WERI-Rb-1 (cell line): ENCODE results near the gene LCE2D.
"Not testable (repeated sequence)": the region's sequence is repeated elsewhere in the genome, so short reads cannot be mapped to it uniquely, and the experiment has no call there.

Experiments
- DNase-seq: peaks from one replicate; pipeline ENCODE4 v3.0.0-alpha.2; 2020
- H3K27ac ChIP-seq: fragments of 250-450 bp; sonication (Bioruptor Pico); 2 replicates; pipeline ENCODE4 v1.5.1; 2020; ENCODE audit warnings: mild to moderate bottlenecking, moderate library complexity
- H3K27me3 ChIP-seq: fragments of 250-450 bp; sonication (Bioruptor Pico); 2 replicates; pipeline ENCODE4 v1.5.1; 2021; ENCODE audit warnings: mild to moderate bottlenecking, low read depth, moderate library complexity; ENCODE audit not compliant: insufficient read depth, severe bottlenecking
- H3K36me3 ChIP-seq: fragments of 250-450 bp; sonication (Bioruptor Pico); 2 replicates; pipeline ENCODE4 v1.5.1; 2020; ENCODE audit warnings: mild to moderate bottlenecking, moderate library complexity
- H3K4me3 ChIP-seq: 2 replicates; pipeline ENCODE4 v1.5.1; 2011; ENCODE audit warnings: low read depth, mild to moderate bottlenecking, control low read depth, low read length
- H3K9me3 ChIP-seq: fragments of 250-450 bp; sonication (Bioruptor Pico); 2 replicates; pipeline ENCODE4 v1.5.1; 2021; ENCODE audit warnings: mild to moderate bottlenecking, moderate library complexity; ENCODE audit not compliant: severe bottlenecking
- TF ChIP-seq, protein P1 (sequence below): IDR thresholded peaks from 2 replicates; pipeline ENCODE4 v1.5.1; 2011; ENCODE audit warnings: low read depth, mild to moderate bottlenecking, control low read depth, inconsistent platforms, low read length

LCE2D gene

DNA sequence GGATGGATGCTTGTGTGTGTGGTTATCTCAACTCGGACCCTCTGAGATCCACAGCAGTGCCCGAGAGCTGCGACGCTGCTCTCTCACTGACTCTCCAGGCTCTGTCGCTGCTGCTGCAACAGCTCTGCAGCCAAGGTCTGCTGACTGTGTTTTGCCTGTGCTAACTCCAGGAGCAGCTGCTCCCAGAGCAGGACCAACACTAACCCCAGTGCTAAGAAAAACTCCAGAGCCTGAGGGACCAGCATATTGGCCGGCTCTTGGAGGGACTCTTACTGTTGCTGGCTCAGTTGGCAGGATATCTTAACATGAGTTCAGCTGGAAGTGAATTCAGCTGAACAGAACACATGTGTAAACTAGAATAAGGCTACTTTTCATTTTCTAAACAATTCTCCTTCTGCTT is 16.3 kb downstream of the LCE2D start:
- peaks cover 95% of the 10 kb centered on the region for H3K27me3 ChIP-seq
- peaks cover 6% of the 10 kb centered on the region for H3K9me3 ChIP-seq
- no peak overlapping the region for H3K4me3 ChIP-seq
- H3K27ac ChIP-seq: no peak overlapping the region
- TF ChIP-seq, protein P1, sequence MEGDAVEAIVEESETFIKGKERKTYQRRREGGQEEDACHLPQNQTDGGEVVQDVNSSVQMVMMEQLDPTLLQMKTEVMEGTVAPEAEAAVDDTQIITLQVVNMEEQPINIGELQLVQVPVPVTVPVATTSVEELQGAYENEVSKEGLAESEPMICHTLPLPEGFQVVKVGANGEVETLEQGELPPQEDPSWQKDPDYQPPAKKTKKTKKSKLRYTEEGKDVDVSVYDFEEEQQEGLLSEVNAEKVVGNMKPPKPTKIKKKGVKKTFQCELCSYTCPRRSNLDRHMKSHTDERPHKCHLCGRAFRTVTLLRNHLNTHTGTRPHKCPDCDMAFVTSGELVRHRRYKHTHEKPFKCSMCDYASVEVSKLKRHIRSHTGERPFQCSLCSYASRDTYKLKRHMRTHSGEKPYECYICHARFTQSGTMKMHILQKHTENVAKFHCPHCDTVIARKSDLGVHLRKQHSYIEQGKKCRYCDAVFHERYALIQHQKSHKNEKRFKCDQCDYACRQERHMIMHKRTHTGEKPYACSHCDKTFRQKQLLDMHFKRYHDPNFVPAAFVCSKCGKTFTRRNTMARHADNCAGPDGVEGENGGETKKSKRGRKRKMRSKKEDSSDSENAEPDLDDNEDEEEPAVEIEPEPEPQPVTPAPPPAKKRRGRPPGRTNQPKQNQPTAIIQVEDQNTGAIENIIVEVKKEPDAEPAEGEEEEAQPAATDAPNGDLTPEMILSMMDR: no peak
- H3K36me3 ChIP-seq: no peaks in the 10 kb centered on the region
- DNase-seq: no peak

- DNase-seq: no peak
- H3K9me3 ChIP-seq: peaks cover 6% of the 10 kb centered on the region
- H3K36me3 ChIP-seq: no peaks in the 10 kb centered on the region
- peaks cover 96% of the 10 kb centered on the region for H3K27me3 ChIP-seq
- H3K27ac ChIP-seq: no peak overlapping the region
- no peak overlapping the region for H3K4me3 ChIP-seq
- TF ChIP-seq, protein P1: no peak
Measured at GRCh38 chr1:152681616-152682015, 18.4 kb downstream of the LCE2D start.

- Histone ChIP-seq H3K9me3 (peaks cover 3% of the 10 kb centered on the region), H3K27ac (no peak overlapping the region), H3K27me3 (peaks cover 95% of the 10 kb centered on the region), H3K36me3 (no peaks in the 10 kb centered on the region), H3K4me3 (no peak overlapping the region)
- no peak for DNase-seq
- TF ChIP-seq, protein P1: no peak
Measured at GRCh38 chr1:152683846-152684245, 20.7 kb downstream of the LCE2D start.

GRCh38 chr1:152685823-152686222 is 22.6 kb downstream of the LCE2D start, which contains the start of gene LCE2B:
TSS of gene LCE2B (plus strand) at chr1:152686123. CDS start at chr1:152686844, 721 bp downstream.
- not testable (repeated sequence) for H3K27ac ChIP-seq, DNase-seq, H3K36me3 ChIP-seq, H3K4me3 ChIP-seq, H3K9me3 ChIP-seq
- H3K27me3 ChIP-seq: peaks cover 92% of the 10 kb centered on the region

- TF ChIP-seq, protein P1: no peak
- Histone ChIP-seq H3K4me3 (no peak within 1 kb of the TSS), H3K27me3 (peaks cover 86% of the 10 kb centered on the region), H3K9me3 (no peaks in the 10 kb centered on the region), H3K27ac (no peak within 1 kb of the TSS), H3K36me3 (no peaks in the 10 kb centered on the region)
- DNase-seq: no peak
Measured at GRCh38 chr1:152697701-152698600, 34.8 kb downstream of the LCE2D start, which contains the start of gene LCE2A. TSS of gene LCE2A (plus strand) at chr1:152698345. CDS start at chr1:152698902, 557 bp downstream.

GRCh38 chr1:152699746-152700145 is 36.6 kb downstream of the LCE2D start:
- Histone ChIP-seq H3K27ac (no peak overlapping the region), H3K9me3 (no peaks in the 10 kb centered on the region), H3K4me3 (no peak overlapping the region), H3K36me3 (no peaks in the 10 kb centered on the region), H3K27me3 (peaks cover 95% of the 10 kb centered on the region)
- DNase-seq: no peak
- TF ChIP-seq, protein P1: no peak
